ENCODE data around the gene MNT. TPM values are rescaled to one million over a fixed set of nuclear protein-coding genes. Genes with fewer than 3 reads are reported as not detected.

Gene MNT
- total RNA-seq, 1 experiment from 2014 or later, result 38.9 TPM

GRCh38 chr17:2388683-2389055 lies 12.2 kb downstream of the MNT start:
- peak; percentile 76 for DNase-seq
- no peak overlapping the region for H3K27ac ChIP-seq (ENCODE audit: insufficient read length, low read depth, low read length)
- H3K23me2 ChIP-seq (ENCODE audit: insufficient read length, low read depth, low read length, poor library complexity, severe bottlenecking), result peaks cover 4% of the 10 kb centered on the region
- no peak overlapping the region for H2BK120ac ChIP-seq (ENCODE audit: low read depth, low read length, poor library complexity, severe bottlenecking)
- no peak overlapping the region for H2AK5ac ChIP-seq (ENCODE audit: insufficient read length, low read length)
- Mint-ChIP-seq H3K36me3 (ENCODE audit: insufficient read depth in 1 of 3, low read depth in 3 of 3) (peaks cover 5 to 37% (median 27%) of the 10 kb centered on the region in 3 experiments; a peak in 6 of 7 replicates), H3K4me3 (no peak overlapping the region; a peak in 1 of 5 replicates), H3K27ac (peak overlapping the region in 2 of 3 experiments; percentile 91 to 92; a peak in 4 of 7 replicates), H3K27me3 (ENCODE audit: low read depth) (no peaks in the 10 kb centered on the region), H3K9me3 (no peaks in the 10 kb centered on the region), H3K4me1 (peaks cover 29 to 39% of the 10 kb centered on the region in 2 experiments)
- H3K9me3 ChIP-seq (ENCODE audit: control insufficient read depth, low read depth, low read length), result no peaks in the 10 kb centered on the region
- no peaks in the 10 kb centered on the region for H3K79me2 ChIP-seq (ENCODE audit: insufficient read depth, low read length)
- H3K4me1 ChIP-seq (ENCODE audit: insufficient read depth, low read length), result no peaks in the 10 kb centered on the region; the same call in 1 of the 2 replicates
- H3K14ac ChIP-seq (ENCODE audit: insufficient read depth, low read length), result no peak overlapping the region; the same call in 1 of the 2 replicates
- H3K79me1 ChIP-seq (ENCODE audit: insufficient read depth, low read depth, low read length, poor library complexity, severe bottlenecking), result no peaks in the 10 kb centered on the region
- no peak overlapping the region for H3T11ph ChIP-seq (ENCODE audit: low read length)
- H2BK5ac ChIP-seq (ENCODE audit: insufficient read length, low read length), result no peak overlapping the region
- no peak overlapping the region for H4K5ac ChIP-seq (ENCODE audit: insufficient read length, low read depth, low read length)
- no peak overlapping the region for H3K56ac ChIP-seq (ENCODE audit: insufficient read length, low read depth, low read length)
- TF ChIP-seq CTCF (conservative IDR thresholded peaks at IDR 0.05), result peak; percentile 27; the same call in 1 of the 3 replicates
- no peaks in the 10 kb centered on the region for H4K20me1 ChIP-seq (ENCODE audit: control insufficient read depth, insufficient read depth, insufficient read length)
- H4K8ac ChIP-seq (replicated peaks; ENCODE audit: insufficient read length, low read depth, low read length), result no peak overlapping the region
- no peak overlapping the region for H3K23ac ChIP-seq (ENCODE audit: insufficient read length, low read depth, low read length)
- H3K4ac ChIP-seq (ENCODE audit: low read depth, low read length), result no peak overlapping the region
- no peaks in the 10 kb centered on the region for H3K27me3 ChIP-seq (ENCODE audit: insufficient read depth, low read length)
- no CpG with 5 or more reads among the region's 15 CpGs for WGBS (ENCODE audit: extremely low coverage, insufficient read length, low lambda C conversion rate)
- no peak overlapping the region for H2BK12ac ChIP-seq (ENCODE audit: insufficient read length, low read depth, low read length)
- no peak overlapping the region for H3K18ac ChIP-seq (ENCODE audit: insufficient read length, low read depth, low read length)
- no peak overlapping the region for H2BK20ac ChIP-seq (ENCODE audit: low read depth, low read length, poor library complexity, severe bottlenecking)
- H2AFZ ChIP-seq (ENCODE audit: low read length), result no peak overlapping the region
- no peak overlapping the region for H2BK15ac ChIP-seq (ENCODE audit: low read depth, low read length)
- H4K91ac ChIP-seq (ENCODE audit: insufficient read length, low read depth, low read length), result no peak overlapping the region
- no peak overlapping the region for H3K4me2 ChIP-seq (ENCODE audit: insufficient read depth, insufficient read length, low read length)
- H3K9ac ChIP-seq (ENCODE audit: extremely low read depth, insufficient read length, low read length), result no peak overlapping the region

All from H9 (cell line).